ENCODE measurements around the gene PARD3B.

Gene PARD3B

DNA sequence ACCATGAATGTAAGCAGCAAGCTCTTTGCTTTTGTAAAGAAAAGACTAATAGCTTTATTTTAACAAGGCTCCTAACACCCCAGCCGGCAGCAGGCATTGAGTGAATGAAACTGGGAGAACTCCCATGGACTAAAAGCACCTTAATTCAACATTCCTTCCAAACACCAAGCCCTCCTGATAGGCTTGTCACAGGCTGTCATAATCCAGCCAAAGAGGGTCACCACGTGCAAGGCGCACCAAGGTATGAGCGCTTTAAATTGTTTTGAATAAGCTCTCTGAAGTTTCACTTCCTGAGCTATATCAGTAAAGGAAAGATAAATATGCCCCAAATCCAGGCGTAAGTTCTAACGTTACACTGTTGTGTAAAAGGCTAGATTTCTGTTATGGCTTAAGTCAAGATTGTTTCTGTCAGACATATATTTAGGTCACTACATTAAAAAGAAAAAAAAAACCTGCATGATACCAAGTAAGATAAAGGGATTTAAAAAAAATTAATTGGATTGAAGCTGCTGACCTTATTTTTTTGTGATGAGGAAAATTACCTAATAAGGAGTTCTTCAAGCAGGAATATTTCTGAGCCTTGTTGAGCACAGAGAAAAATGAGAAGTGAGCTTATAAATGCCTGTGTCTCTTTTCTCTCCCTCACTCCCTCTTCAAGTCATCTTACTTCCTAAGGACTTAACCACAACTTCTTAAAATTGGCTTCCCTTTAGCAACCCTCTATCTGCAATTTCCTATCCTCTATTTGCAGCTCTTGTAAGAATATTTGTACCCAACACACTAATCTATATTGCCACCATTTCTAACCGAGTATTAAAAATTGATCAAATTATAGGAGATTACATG lies 1000.9 kb downstream of the PARD3B start:
- no peak for DNase-seq

DNA sequence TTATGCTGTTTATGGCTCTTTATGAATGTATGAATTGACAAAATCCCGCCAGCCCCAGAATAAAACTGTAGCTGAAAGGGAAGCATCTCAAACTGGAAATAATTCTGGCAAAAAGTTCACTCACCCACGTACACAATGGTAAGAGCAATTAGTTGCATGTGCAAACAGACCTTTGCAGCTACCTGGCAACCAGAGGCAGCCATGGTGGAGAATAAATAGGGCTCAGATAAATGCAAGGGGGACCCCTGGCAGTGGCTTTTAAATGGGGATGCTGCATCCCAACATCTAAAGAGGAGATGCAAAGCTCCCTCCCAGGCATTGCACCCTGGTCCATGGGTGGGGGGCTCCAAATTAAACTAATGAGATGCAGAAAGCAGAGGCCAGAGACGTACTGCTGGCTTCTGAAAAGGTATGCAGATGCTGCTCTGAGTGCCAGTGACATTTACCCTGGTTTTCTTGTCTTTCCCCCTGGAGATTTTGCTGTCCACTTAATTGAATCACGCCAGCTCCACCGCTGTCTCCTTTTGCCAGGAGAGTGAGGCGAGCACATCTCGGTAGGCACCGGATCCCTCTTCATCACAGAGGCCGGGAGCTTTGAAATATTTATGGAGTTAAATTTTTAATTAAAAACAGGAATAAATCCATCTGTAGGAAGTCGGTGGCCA lies 1010.4 kb downstream of the PARD3B start:
- no peak for DNase-seq

DNA sequence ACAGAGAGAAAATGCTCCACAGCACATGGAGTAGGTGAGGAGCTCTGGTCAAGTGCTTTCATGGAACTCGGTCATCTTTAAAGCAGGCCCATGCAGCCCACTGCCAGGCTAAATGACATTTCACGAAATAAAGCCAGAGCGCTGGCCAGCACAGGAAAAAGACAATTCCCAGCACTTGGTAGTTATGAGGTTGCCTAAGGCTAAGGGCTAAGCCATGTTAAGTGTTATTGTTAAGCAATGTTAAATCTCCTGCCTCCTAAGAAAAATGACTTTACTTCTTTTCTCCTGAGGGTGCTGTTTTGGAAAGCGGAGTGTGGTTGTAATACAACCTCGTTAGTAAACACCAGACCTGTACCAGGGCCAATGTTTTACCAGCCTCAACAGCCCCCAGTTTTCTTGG lies 1011.1 kb downstream of the PARD3B start:
- no peak for DNase-seq

DNA sequence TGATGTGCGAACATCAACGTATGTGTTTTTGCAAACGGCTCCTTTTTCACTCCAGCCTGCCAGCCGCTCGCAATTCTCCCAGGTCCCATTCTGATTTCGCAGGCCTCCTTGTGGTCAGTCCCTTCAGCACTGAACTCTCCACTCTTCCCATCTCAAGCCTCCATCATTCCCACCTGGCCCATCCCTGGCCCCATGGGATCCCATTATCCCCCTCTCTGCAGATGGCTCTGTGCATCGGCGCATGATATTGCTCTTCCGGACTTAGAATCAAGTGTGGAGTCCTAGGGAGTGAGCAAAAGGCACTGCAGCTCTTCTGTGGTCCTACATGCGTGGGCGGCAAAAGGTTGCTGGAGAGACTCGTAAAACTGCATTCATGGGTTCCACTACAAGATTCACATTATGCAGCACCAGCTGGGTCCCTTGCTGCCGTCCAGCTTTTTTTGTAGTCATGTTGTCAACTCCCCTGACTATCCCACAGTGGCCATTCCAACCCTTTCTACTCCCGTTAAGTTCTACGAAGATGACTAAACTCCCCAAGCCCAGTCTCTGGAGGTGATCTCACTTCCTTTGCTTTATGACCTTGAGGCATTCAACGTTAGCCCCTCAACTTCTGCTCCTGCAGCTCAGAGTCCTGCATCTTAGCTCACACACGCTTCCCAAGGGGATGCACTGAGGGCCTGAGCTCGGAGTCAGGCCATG lies 1011.7 kb downstream of the PARD3B start:
- DNase-seq: no peak

DNA sequence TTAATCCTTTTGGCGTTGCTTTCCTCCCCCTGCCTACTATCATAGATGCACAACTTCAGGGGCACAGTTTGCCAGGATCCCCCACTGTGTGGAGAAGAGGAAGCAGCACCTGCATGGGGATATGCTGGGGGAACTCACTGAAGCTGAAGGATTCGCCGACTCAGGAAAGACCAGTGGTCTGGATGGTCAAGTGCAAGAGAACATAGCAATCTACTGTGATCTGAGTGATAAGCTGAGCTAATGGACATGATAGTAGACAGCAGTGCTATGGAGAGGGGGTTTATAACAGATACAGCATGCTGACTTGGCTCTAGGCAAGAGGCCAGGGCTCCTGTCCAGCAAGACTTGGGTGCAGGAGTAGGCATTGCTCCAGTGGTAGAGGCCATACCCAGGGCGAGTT lies 1012.6 kb downstream of the PARD3B start:
- no peak for DNase-seq

DNA sequence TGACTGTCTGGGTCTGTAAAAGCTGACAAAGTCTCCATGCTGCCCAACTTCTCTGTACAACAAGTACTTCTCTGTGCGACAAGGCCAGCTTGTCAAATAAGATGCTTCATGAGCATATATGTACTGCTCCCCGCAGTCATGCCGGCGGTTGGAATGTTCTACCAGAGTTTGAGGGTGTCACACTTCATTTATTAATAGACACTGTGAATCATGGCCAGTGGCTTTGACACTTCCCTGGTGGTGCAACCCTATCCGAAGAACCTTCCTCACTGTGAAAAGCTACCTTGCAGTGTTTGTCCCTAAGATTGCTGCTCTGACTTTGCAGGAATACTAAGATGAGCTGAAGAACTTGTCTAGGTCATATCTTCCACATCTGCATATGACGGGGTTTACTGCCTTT lies 1016.2 kb downstream of the PARD3B start:
- no peak for DNase-seq

DNA sequence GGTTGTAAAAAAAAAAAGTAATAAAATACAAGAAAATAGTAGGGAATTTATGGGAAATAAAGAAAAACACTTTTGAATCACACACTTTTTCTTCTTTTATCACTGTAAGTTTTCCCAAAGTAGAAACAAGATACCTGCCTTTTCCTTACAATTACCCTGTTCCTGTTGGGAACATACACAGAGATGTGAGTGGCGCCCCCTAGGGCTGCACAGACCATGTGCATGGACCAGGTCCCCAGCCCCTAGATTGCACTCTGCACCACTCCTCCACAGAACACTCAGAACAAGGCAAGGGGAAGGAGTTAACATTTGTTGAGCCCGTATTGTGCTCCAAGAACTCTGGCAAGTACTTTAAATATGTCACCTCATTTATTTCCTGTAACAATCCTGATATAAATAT lies 1018.4 kb downstream of the PARD3B start:
- DNase-seq: peak; percentile 10

DNA sequence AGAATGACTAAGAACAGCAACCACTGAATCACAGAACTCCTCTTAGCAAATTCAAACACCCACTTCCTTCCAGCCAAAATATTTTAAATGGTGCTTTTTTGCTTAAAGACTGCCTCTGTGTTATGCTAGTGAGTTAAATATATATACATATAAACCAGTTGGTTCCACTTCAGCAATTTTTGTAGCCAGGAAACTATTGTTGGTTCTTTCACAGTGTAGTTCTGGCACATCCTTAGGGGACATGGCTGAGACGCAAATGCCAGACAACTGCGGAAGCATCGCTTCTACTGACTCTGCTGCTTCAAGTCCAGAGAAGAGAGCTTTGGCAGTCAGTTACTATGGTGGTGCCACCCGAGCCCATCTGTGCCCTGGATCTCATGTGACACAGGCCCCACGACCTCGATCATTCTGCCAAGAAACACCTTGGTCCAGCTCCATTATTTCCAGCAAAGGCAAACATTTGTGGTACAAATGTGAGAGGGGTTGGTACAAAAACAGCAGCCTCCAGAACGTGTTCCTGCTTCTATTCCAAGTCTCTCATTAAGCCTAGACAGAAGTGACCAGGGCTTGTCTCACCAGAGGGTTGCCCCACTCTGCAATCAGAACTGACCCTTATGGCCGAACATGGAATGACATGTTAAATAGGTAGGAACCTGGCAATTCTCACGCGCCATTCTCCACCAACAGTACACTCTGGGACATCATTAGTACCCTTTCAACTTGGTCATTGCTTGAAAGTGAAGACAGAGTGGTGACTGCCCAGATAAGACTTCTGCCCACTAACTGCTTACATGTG lies 1019.3 kb downstream of the PARD3B start:
- DNase-seq: no peak

DNA sequence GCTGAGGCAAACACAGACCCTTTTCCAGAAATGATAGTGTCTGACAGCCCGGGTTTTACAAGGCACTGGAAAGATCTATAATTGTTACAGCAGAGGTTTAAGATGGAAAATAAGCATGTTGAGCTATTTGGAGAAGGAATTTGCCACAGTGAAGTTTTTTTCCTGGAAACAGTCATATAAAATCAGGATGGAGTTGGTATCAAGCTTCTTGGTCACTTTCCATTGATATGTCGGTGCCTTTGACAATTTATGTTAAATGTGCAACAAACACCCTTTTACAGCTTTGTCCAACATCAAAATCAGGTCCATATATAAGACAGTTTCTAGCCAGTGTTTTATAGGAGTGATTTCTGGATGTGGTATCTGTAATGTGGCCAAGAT lies 1019.9 kb downstream of the PARD3B start:
- DNase-seq: no peak

DNA sequence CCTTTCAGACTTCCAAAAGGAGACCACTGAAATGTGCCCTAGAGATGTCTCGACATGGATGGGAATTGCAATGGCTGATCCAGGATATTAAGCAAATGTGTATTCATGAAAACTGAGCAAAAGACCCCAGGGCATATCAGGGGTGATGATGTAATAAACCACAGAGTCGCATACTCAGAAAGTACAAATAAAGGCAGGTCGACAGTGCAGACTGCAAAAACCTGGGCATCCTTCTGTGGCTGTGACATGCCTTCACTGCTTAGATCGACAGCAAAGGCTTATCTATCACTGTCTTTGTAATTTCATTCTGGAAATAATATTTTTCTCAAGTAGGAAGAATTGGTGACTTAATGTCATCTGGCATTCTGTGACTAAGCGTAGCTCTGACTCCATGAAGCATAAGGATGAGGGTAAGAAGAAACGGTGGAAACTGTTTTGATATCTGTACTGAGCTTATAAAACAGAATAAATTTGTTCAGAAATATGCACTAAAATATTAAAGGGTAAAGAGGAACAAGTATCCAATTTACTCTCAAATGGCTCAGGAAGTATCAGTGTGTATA lies 1021.4 kb downstream of the PARD3B start:
- no peak for DNase-seq

DNA sequence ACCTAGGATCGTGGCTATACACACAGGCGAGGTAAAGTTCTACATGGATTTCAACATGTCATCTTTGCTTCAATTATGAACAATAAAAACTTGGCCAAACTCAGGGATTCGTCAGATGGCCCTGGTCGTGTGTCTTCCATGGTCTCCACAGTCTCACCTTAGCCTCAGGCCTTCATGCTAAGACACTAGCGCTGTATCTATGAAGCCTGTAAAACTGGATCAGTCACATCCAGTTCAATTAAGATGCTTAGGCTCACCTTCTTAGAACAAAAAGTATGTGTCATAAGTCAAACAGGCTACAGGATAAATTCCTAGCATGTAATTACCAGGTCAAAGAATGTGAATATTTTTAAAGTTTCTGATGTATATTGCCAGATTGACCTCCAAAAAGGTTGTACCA lies 1023.3 kb downstream of the PARD3B start:
- DNase-seq: no peak

DNA sequence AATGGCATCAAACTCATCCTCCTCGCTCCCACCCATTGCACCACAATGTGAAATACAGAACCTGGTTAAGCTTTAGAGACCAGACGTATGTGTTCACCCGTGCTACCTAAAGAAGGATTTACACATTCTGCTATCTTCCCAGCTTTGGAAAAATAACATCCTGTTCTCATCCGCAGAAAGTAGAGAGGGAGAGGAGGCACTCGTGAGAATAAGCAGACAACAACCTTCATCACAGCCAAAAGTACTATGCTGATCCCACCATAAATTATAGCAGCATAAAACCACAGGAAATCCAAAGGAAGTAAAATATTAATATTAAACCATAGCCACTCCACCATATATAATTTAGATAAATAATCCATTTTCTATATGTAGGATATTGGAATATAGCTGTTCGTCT lies 1025.4 kb downstream of the PARD3B start:
- DNase-seq: no peak

DNA sequence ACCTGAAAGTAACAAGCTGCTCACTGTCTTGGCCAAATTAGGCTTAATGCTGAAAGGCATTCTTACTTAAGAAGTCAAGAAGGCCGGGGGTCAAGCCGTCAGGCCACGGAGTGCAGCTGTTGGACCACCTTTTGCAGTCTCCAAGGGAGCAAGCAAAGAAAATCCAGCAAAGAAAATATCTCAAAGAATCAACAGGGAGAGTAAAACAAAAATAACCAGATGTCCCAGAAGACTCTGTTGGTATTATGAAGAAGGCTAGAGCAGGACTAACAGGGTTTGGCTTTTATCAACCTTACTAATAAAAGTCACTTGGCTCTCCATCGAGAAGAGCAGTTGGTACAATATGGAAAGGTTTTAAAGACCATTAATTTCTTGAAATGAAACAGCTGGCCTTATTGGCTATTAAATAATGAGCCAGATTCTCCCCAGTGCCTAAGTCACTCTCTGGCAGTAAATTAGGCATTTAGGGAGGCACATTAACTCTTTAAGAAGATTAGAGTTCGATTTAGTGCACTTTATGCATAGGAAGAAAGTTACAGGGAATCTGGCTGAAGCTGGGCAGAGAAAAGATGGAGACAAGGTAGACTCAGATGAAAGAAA lies 1026.2 kb downstream of the PARD3B start:
- no peak for DNase-seq

DNA sequence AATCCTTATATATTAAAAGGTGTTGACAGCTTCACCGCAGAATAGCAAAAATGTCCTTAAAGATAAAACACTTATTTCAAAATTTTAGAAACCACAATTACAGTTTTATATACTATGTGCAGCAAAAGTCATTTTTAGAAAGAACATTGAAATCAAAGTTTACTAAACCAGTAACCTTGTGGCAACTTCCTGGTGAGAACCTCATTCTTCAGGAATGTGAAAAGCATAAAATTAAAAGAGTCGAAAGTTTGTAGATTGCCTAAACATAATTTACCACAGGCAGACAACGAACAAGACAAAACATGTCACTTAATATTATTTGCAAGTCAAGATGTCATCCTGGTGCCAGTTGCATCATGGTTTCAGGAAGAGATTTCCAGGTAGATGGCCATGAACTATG lies 1028.7 kb downstream of the PARD3B start:
- DNase-seq: no peak

DNA sequence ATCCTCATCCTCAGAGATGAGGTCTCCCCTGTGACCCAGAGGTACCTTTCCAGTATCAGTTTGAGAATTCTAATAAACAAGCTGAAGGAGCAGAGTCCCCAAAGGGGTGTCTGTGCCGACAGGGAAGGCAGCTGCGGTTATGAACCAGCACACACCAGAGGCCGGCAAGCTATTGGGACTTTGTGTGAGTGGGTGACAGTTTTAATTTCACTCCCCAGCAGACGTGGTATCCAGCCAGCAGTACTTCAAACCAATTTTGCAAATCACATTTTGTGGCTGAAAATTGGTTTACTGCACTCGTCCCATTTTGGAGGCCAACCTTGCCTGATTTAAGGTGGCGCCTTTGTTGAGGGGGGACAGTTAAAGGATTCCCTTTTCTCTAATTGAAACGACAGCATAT lies 1034.1 kb downstream of the PARD3B start:
- DNase-seq: no peak

DNA sequence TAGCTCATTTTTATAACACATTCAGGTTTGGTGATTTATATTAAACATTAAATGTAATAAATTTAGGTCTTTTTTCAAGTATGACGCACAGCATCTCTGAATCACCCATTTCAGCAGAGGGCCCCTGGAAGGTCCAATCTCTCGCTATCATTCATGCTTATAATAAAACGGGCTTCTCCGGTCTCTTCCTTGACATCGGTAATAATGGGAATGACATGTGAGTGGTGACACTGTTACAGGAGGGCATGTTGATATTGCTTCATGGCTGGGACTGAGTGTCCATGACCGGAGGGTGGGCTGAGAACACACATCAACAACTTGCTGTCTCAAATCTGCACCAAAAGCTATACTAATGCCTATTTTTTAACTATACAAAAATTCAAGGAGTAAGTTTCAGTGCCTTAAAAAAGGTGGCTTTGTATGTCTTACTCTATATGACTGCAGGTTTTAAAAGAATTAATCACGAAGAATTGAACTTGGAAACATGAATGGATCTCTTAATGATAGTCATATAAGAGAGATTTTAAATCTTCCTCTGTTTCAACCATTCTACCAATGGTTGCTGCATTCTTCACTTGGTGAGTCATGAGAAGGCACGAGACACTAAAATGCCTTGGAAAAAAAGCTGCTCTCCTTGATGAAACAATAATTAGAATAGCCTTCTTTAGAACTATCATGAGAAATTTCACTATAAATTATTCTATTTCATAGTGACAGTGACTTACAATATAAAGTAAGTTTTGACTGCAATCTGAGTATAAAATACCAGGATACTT lies 1035.1 kb downstream of the PARD3B start:
- DNase-seq: no peak

DNA sequence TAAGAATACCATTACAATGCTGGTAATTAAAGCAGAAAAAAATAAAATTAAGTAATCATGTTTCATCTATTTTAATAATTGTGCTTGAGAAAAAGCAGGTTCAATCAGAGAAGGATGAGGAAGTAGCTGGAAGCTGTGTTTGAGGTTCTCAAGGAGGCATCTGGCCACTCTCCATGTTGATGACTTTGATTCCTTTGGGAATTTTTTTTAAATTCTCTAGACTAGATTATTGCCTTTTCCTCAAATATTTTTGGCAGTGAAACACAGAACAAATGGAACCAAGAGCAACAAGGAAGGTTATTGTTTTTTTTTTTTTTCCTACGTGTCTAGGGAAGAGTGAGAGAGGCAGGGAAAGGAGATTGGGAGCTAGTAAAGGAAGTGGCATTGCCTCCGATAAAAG lies 1037.1 kb downstream of the PARD3B start:
- DNase-seq: no peak

DNA sequence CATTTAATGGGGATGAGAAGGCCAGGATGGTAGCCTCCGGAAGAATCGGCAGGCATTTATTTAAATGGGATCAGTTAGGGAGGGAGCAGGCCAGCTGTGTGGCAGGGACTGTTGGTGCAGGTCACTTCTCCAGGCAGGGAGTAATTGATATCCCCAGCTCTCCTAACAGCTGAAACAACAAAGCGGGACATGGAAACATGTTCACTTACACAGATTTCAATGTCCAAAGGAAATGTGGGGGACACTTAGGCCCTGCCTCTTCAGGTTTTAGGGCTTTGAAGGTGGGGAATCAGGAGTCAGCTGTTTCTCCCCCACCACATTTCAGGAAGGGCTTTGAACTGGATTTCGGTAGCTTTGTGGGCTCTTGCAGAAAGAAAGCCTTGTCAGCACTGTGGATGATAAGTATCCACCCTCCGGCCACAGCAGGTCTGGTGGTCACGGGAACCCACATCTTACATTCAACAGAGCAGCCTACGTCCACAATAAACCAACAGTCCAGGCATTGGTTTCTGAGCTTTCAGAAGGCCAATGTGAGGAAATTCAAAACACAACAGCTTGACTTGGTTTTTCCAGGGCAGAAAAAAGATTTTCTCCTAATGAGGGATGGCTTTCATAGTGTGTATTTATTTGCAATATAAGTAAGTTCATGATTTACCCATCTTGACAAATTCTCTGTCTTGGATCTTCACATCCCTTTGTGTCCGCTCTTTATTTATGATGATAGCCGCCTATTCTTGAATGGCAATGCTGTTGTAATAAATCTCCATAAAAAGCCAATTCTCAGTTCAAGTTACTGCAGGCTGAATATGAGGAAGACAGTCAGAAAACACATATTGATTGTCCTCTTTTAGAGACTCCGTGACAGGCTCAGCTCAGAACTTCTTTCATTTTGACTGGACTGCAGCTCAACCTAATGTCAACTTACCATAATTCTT lies 1040.4 kb downstream of the PARD3B start:
- DNase-seq: peak; percentile 60

DNA sequence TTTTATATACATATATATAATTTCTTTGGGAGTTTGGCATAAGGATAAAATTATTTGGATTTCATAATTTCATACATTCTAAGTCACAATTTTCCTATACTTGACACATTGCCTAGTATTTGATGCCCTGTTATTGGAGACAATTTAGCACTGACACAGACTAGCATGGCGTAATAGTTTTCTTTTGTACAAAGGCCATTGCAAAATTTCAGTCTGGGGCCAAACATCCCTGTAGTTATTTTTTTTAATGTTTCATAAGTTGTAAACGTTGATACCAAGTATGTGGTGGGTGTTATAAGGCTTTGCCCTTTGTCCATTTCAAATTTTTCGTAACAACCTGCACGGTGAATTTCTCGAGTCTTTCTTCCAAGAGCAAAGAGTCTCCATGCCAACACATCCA lies 1041.4 kb downstream of the PARD3B start:
- DNase-seq: no peak

DNA sequence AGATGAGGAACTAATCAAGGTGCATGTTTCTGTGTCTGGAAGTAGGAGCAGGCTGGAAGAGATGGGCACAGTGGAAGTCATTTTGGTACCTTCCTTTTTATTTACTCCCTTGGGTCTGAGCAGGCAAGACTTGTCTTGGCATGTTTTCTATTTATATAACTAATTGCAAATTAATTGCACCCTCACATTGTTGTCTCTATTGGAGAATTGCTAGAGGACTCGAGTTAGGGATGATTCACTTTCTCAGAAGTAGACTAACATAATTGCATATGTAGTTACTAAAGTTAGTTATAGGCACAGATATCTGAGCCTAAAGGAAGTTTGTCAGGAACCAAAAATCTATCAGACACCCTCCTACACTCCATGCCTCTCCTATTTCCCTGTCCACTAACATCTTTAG lies 1044.2 kb downstream of the PARD3B start:
- peak; percentile 85 for DNase-seq
